ENCODE results near the gene YEATS2. TPM values are rescaled to one million over a fixed set of nuclear protein-coding genes. Genes with fewer than 3 reads are reported as not detected.

YEATS2 gene
- total RNA-seq, 4 donors from 2014 or later, result 14.0 to 24.1 (median 16.3) TPM

DNA sequence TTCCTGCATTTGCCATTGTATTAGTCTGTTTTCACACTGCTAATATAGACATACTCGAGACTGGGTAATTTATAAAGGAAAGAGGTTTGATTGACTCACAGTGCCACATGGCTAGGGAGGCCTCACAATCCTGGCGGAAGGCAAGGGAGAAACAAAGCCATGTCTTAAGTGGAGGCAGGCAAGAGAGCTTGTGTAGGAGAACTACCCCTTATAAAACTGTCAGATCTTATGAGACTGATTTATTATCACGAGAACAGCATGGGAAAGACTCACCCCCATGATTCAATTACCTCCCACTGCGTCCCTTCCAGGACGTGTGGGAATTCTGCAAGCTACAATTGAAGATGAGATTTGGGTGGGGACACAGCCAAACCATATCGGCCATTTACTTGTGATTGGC lies 27.8 kb downstream of the YEATS2 start:
- intact Hi-C loops (cut with DNase I; ENCODE audit: low total_unique reads), result no loop called here
- TF ChIP-seq, protein P1, sequence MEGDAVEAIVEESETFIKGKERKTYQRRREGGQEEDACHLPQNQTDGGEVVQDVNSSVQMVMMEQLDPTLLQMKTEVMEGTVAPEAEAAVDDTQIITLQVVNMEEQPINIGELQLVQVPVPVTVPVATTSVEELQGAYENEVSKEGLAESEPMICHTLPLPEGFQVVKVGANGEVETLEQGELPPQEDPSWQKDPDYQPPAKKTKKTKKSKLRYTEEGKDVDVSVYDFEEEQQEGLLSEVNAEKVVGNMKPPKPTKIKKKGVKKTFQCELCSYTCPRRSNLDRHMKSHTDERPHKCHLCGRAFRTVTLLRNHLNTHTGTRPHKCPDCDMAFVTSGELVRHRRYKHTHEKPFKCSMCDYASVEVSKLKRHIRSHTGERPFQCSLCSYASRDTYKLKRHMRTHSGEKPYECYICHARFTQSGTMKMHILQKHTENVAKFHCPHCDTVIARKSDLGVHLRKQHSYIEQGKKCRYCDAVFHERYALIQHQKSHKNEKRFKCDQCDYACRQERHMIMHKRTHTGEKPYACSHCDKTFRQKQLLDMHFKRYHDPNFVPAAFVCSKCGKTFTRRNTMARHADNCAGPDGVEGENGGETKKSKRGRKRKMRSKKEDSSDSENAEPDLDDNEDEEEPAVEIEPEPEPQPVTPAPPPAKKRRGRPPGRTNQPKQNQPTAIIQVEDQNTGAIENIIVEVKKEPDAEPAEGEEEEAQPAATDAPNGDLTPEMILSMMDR (IDR thresholded peaks at IDR 0.05), result no peak
- no peak for TF ChIP-seq POLR2A (IDR thresholded peaks at IDR 0.05)
- WGBS, 2 donors, result 62 to 75% methylated on average over 6 of the region's 6 CpGs

DNA sequence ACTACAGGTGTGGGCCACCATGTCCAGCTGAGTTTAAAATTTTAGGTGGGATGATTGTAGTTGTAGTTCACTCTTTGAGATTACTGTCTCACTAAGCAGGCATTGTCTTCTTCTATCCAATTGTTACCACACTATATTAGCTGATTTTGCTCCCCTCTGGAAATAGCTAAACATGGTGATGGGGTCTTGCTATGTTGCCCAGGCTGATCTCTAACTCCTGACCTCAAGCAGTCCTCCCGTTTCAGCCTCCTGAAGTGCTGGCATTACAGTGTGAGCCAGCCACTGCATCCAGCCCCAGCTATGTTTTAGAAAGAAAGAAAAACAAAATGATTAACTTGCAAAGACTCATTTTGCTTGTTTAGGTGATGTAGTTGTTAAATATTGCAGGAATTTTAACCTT lies 30.6 kb downstream of the YEATS2 start:
- intact Hi-C loops (cut with DNase I; ENCODE audit: low total_unique reads), result no loop called here
- no peak overlapping the region for H3K4me3 ChIP-seq (ENCODE audit: low read depth, poor library complexity, severe bottlenecking)
- no peak for DNase-seq (ENCODE audit: low spot score in 2 of 2)
- TF ChIP-seq, protein P1 (IDR thresholded peaks at IDR 0.05), result no peak
- 95 to 100% methylated on average over 1 of the region's 1 CpG for WGBS, 2 donors

More for the DNA sequence above, 27.8 kb downstream of the YEATS2 start:
- no peak overlapping the region for H3K4me3 ChIP-seq (ENCODE audit: low read depth, poor library complexity, severe bottlenecking)
- no peak for DNase-seq (ENCODE audit: low spot score in 2 of 2)

DNA sequence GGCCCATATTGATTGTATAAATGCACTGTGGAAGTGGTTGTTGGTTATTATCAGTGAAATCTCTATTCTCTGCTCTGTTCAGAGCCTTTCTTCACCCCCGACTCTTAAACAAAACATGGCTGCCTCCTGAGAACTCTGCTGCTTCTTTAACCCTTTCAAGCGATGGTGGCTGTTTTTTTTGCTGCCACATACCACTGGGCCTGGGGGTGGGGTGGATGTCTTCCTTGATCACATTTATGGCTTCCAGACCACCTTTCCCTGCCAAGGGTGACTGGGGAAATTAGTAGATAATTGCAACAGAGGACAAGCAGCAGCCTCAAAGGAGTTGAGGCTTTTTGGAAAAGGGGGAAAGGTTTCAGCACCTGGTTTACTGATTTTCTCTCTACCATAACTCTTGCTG lies 32.8 kb downstream of the YEATS2 start:
- intact Hi-C loops (cut with DNase I; ENCODE audit: low total_unique reads), result no loop called here
- WGBS, 2 donors, result 80 to 81% methylated on average over 2 of the region's 2 CpGs
- TF ChIP-seq POLR2A (IDR thresholded peaks at IDR 0.05), result no peak
- TF ChIP-seq, protein P1 (IDR thresholded peaks at IDR 0.05), result no peak
- H3K4me3 ChIP-seq (ENCODE audit: low read depth, poor library complexity, severe bottlenecking), result no peak overlapping the region
- no peak for DNase-seq (ENCODE audit: low spot score in 2 of 2)

DNA sequence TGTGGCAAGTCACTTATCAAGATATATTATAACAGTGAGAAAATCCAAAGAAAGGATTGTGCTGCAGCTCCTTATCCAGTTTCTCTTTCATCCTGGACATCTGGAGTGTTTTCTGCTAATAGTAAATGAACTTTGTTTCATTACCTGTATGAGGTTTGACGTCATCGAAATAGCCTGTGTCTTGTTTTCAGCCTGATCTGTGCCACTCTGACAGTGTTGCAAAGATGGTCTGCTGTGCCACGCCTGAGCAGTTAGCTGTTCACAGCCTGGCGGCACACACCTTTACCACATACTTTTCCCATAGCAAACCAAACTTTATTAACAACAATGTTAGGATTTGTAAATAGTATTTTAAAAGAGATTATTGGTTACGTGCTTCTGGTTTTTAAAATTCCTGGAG lies 34.0 kb downstream of the YEATS2 start:
- H3K4me3 ChIP-seq (ENCODE audit: low read depth, poor library complexity, severe bottlenecking), result no peak overlapping the region
- DNase-seq (ENCODE audit: low spot score in 2 of 2), result no peak
- TF ChIP-seq, protein P1 (IDR thresholded peaks at IDR 0.05), result no peak
- TF ChIP-seq POLR2A (IDR thresholded peaks at IDR 0.05), result no peak
- intact Hi-C loops (cut with DNase I; ENCODE audit: low total_unique reads), result no loop called here
- 93 to 94% methylated on average over 5 of the region's 5 CpGs for WGBS, 2 donors

DNA sequence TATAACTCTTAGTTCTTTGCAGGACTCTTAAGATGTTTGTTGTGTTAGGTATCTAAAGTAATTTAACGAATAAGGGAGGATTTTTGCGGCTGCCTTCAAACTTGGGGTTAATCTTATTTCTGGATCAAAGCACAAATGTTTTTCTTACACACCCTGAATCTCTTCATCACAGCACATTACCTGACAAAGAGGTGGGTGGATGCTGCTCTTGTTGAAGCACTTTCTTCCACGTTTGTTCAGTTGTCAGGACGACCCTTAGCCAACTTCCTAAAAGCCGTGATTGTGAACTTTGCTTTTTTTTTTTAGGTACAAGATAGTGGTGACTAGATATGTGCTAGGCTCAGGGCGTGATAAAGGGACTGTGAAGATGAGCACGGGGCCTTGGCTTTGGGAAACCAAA lies 36.0 kb downstream of the YEATS2 start:
- TF ChIP-seq, protein P1 (IDR thresholded peaks at IDR 0.05), result no peak
- TF ChIP-seq POLR2A (IDR thresholded peaks at IDR 0.05), result no peak
- H3K4me3 ChIP-seq (ENCODE audit: low read depth, poor library complexity, severe bottlenecking), result no peak overlapping the region
- intact Hi-C loops (cut with DNase I; ENCODE audit: low total_unique reads), result no loop called here
- DNase-seq (ENCODE audit: low spot score in 2 of 2), result no peak
- WGBS, 2 donors, result 87 to 90% methylated on average over 7 of the region's 7 CpGs

DNA sequence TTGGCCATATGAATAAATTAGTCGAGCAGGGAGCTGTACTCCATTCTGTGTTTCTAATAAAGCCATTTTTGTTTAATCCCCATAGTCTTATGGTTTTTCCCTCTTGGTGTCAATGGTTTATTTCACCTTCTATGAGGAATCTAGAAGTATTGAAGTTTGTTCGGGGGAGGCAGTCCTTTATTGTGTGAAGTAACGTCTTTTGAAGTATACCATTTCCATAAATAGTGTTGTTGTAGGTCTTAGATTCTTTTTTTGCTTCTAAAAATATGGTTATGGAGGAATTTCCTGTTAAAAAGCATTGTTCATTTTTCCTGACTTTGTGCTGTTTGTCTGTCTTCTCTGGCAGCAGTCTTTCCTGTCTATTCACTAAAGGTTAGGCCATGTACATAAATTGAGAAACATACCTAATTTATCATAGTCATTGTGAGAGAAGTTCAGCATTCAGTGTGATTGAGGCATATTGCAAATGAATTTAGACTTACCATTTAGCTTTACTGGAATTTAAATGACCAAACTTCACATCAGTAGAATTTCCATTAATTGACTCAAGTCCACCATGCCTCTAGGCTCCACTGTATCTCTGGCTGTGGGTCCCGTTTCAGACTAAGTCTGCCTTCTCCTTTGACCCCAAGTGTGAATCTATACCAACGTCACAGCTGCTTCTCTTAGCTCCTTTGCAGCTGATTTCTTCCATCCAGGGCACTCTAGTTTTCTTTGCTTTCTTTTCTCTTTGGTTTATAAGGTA lies 37.3 kb downstream of the YEATS2 start:
- no peak for TF ChIP-seq POLR2A (IDR thresholded peaks at IDR 0.05)
- TF ChIP-seq, protein P1 (IDR thresholded peaks at IDR 0.05), result no peak
- intact Hi-C loops (cut with DNase I; ENCODE audit: low total_unique reads), result no loop called here
- no peak overlapping the region for H3K4me3 ChIP-seq (ENCODE audit: low read depth, poor library complexity, severe bottlenecking)
- WGBS, 2 donors, result 82 to 90% methylated on average over 5 of the region's 5 CpGs
- DNase-seq (ENCODE audit: low spot score in 2 of 2), result no peak

Measured in lower leg skin (tissue), 4 donors.